MM.1S (cell line): ENCODE data around the gene PPM1H.

Experiments
- CTCF ChIP-seq: fragments of 300-600 bp; sonication (generic); IDR thresholded peaks from 2 replicates; pipeline ENCODE4 v1.5.1; 2016; ENCODE audit warnings: antibody characterized with exemption, low read length, mixed read lengths
- EZH2 ChIP-seq: fragments of 300-600 bp; sonication (generic); optimal IDR thresholded peaks from 2 replicates; pipeline ENCODE3; 2017; ENCODE audit warnings: low read depth, mild to moderate bottlenecking, antibody characterized with exemption, low read length, mixed read lengths
- EZH2phosphoT487 ChIP-seq: fragments of 300-600 bp; sonication (generic); IDR thresholded peaks from 2 replicates; pipeline ENCODE4 v1.6.1; 2018; ENCODE audit warnings: antibody characterized with exemption, low read length

- TF ChIP-seq CTCF (no peak), EZH2 (no peak), EZH2phosphoT487 (no peak)
These were observed 9.3 kb downstream of the PPM1H start for GRCh38 chr12:62925680-62926079.
